Kidney (tissue), 14 donors: ENCODE data around the gene MAP3K14. TPM values are rescaled to one million over a fixed set of nuclear protein-coding genes. Genes with fewer than 3 reads are reported as not detected.

Source experiments
- DNase-seq, 5 donors: peaks; one replicate each; pipeline ENCODE4 v3.0.0-alpha.2; 2013 to 2020
- FAIRE-seq: peaks from 2 replicates; lab custom pipeline; 2012; peaks lifted over from hg19 to GRCh38; lab: Jason Lieb, UNC
- H3K27ac ChIP-seq, 2 donors: one replicate each; pipeline ENCODE4 v1.7.0; 2013; ENCODE audit warnings: low read depth in 2 of 2, low read length in 2 of 2, inconsistent platforms in 1 of 2
- H3K27me3 ChIP-seq: one replicate; pipeline ENCODE4 v1.7.1; 2013; ENCODE audit warnings: low read length, inconsistent platforms; ENCODE audit not compliant: control insufficient read depth, insufficient read depth
- H3K36me3 ChIP-seq, 3 donors: one replicate each; pipeline versions ENCODE4 v1.7.0 to v1.7.1; 2013; ENCODE audit warnings: low read length in 3 of 3, control low read depth in 1 of 3, inconsistent platforms in 1 of 3; ENCODE audit not compliant: insufficient read depth in 3 of 3, control insufficient read depth in 2 of 3
- H3K4me1 ChIP-seq, 3 donors: one replicate each; pipeline versions ENCODE4 v1.7.0 to v1.7.1; 2013; ENCODE audit warnings: low read length in 3 of 3, inconsistent platforms in 1 of 3, low read depth in 1 of 3; ENCODE audit not compliant: control insufficient read depth in 2 of 3, insufficient read depth in 2 of 3
- H3K4me3 ChIP-seq, 3 donors: one replicate each; pipeline versions ENCODE4 v1.7.0 to v1.8.1; 2013; ENCODE audit warnings: low read length in 3 of 3, control low read depth in 1 of 3, inconsistent platforms in 1 of 3
- H3K9ac ChIP-seq, 3 donors: one replicate each; pipeline versions ENCODE4 v1.7.0 to v1.7.1; 2013; ENCODE audit warnings: low read length in 3 of 3, control low read depth in 1 of 3, inconsistent platforms in 1 of 3
- H3K9me3 ChIP-seq, 3 donors: one replicate each; pipeline versions ENCODE4 v1.7.0 to v1.7.1; 2013; ENCODE audit warnings: low read length in 3 of 3, control low read depth in 1 of 3, inconsistent platforms in 1 of 3; ENCODE audit not compliant: control insufficient read depth in 2 of 3, insufficient read depth in 1 of 3
- CTCF ChIP-seq: IDR thresholded peaks from 3 replicates; pipeline ENCODE4 v1.5.1; 2012; ENCODE audit warnings: mild to moderate bottlenecking, moderate library complexity, borderline replicate concordance; ENCODE audit not compliant: insufficient read depth; ENCODE audit errors: extremely low read depth
- intact Hi-C: fragments of 100-400 bp; cut with DNase I; formaldehyde crosslinking; loops from one replicate; pipeline ENCODE4 v1.11.1; 2022
- polyA plus RNA-seq: library from polyadenylated mRNA; stranded (reverse); fragments of 350-450 nt; fragmentation: Illumina TruSeq; extraction: RNeasy Lipid Tissue Mini Kit (QIAGEN cat#74804); gene quantifications from one replicate; pipeline ENCODE4 v1.2.3, GENCODE V29; 2014; ENCODE audit warnings: low read depth, low replicate concordance; ENCODE audit not compliant: insufficient read depth
- total RNA-seq: library from RNA; stranded (reverse); fragmentation: NEBNext Ultra II Directional; extraction: Animal tissue kit (Norgen Biotek cat#: 25700); gene quantifications from one replicate; pipeline ENCODE4 v1.2.1, GENCODE V29; 2021
- donor health status: control.
- donor health status: control.
- donor health status: control.
- donor health status: control.
- donor health status: control.
- donor health status: DM: yes; HTN: yes; CAD: no.
- donor health status: Normal renal cell carcinoma (clear cell type).

MAP3K14 gene
- total and polyA plus RNA-seq, 2 donors from 2014 or later: 7.6 to 24.5 TPM

GRCh38 chr17:45276031-45276430 is 40.8 kb downstream of the MAP3K14 start:
- intact Hi-C loops: no loop called here
- peaks cover 0 to 20% (median 14%) of the 10 kb centered on the region in 3 donors for H3K36me3 ChIP-seq
- TF ChIP-seq CTCF: no peak
- FAIRE-seq: no peak
- DNase-seq: no peak
- H3K9ac ChIP-seq: no peak overlapping the region
- H3K4me1 ChIP-seq: peaks cover 0 to 10% (median 5%) of the 10 kb centered on the region in 3 donors
- no peaks in the 10 kb centered on the region for H3K9me3 ChIP-seq
- H3K27ac ChIP-seq: no peak overlapping the region
- no peaks in the 10 kb centered on the region for H3K27me3 ChIP-seq
- no peak overlapping the region for H3K4me3 ChIP-seq

- FAIRE-seq: no peak
- Histone ChIP-seq H3K27me3 (no peaks in the 10 kb centered on the region), H3K27ac (no peak overlapping the region), H3K4me3 (no peak overlapping the region), H3K9ac (no peak overlapping the region), H3K4me1 (peaks cover 0 to 10% (median 5%) of the 10 kb centered on the region in 3 donors), H3K9me3 (no peaks in the 10 kb centered on the region), H3K36me3 (peaks cover 2 to 37% (median 27%) of the 10 kb centered on the region in 3 donors)
- peak in 1 of 5 donors; percentile 60 for DNase-seq
- TF ChIP-seq CTCF: no peak
- intact Hi-C loops: no loop called here
Observed at GRCh38 chr17:45274033-45274432, 42.8 kb downstream of the MAP3K14 start.

- FAIRE-seq (no peak), DNase-seq (peak in 1 of 5 donors; percentile 63)
- Histone ChIP-seq H3K4me3 (no peak overlapping the region), H3K4me1 (peaks cover 0 to 10% (median 5%) of the 10 kb centered on the region in 3 donors), H3K27me3 (no peaks in the 10 kb centered on the region), H3K9ac (no peak overlapping the region), H3K27ac (no peak overlapping the region), H3K9me3 (no peaks in the 10 kb centered on the region), H3K36me3 (peaks cover 2 to 40% (median 29%) of the 10 kb centered on the region in 3 donors)
- TF ChIP-seq CTCF: no peak
- intact Hi-C loops: no loop called here
Observed at GRCh38 chr17:45273551-45273957, 43.3 kb downstream of the MAP3K14 start.

- H3K4me1 ChIP-seq: peaks cover 0 to 5% (median 0%) of the 10 kb centered on the region in 3 donors
- no peaks in the 10 kb centered on the region for H3K9me3 ChIP-seq
- H3K27me3 ChIP-seq: no peaks in the 10 kb centered on the region
- H3K4me3 ChIP-seq: no peak overlapping the region
- H3K9ac ChIP-seq: no peak overlapping the region
- no peak for TF ChIP-seq CTCF
- FAIRE-seq (no peak), DNase-seq (no peak)
- intact Hi-C loops: no loop called here
- H3K27ac ChIP-seq: no peak overlapping the region
- peaks cover 2 to 55% (median 39%) of the 10 kb centered on the region in 3 donors for H3K36me3 ChIP-seq
Observed at GRCh38 chr17:45271603-45272002, 45.2 kb downstream of the MAP3K14 start.
